ENCODE measurements around the gene CHD3. TPM values are rescaled to one million over a fixed set of nuclear protein-coding genes. Genes with fewer than 3 reads are reported as not detected.

Gene CHD3
- total and polyA plus RNA-seq, 4 experiments from 2014 or later: 0.84 to 287 (median 149) TPM

DNA sequence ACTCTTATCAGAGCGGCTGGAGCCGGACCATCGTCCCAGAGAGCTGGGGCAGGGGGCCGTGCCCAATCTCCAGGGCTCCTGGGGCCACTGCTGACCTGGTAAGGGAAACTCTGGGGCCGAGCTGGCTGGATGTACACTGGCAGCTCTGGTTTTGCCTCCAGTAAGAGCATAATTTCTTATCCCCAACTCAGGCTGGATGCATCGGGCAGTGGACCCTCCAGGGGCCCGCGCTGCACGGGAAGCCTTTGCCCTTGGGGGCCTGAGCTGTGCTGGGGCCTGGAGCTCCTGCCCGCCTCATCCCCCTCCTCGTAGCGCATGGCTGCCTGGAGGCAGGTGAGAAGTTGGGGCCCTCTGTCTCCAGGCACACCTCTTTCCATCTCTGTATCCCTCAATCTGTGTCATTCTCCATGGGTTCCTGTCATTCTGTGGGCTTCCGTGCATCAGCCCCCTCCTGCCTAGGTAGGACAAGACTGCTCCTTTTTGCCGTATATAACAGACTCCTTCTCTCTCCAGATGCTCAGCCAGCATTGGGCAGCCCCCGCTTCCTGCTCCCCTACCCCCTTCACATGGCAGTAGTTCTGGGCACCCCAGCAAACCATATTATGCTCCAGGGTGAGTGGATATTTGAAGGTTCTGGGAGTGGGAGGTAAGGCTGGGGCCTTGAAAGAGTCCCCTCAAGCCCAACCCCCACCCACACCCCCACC, 43.1 kb upstream of the CHD3 start:
- CTCF ChIA-PET (ENCODE audit: partially characterized antibody): interaction anchor here (1.2 to 2.0 kb wide), 6 partner anchors 11 to 144 kb away, joined by 3 to 16 read pairs (median 4); partner anchors contain the start of genes KDM6B and NAA38
- peaks cover 15 to 40% (median 28%) of the 10 kb centered on the region in 4 donors for H3K4me1 Mint-ChIP-seq
- Histone ChIP-seq H3K4me3 (ENCODE audit: low read length in 2 of 2) (peak overlapping the region in 1 of 2 donors; percentile 92), H3K9me3 (ENCODE audit: control insufficient read depth in 1 of 2, low read length in 2 of 2) (no peaks in the 10 kb centered on the region), H3K36me3 (ENCODE audit: insufficient read depth, low read length) (peaks cover 12% of the 10 kb centered on the region), H3K27me3 (ENCODE audit: insufficient read depth, low read length) (no peaks in the 10 kb centered on the region), H3K27ac (ENCODE audit: low read depth, low read length) (peak overlapping the region; percentile 99), H3K4me1 (ENCODE audit: insufficient read depth, low read length) (peaks cover 25% of the 10 kb centered on the region)
- intact Hi-C loops (cut with micrococcal nuclease): loop anchor here (10.0 kb wide), 1 partner anchor 611 kb away; the partner anchor contains the start of genes DVL2 and PHF23
- peaks cover 3 to 59% of the 10 kb centered on the region in 2 donors for H3K36me3 Mint-ChIP-seq
- peak overlapping the region; percentile 92 to 99 (median 97) for H3K4me3 Mint-ChIP-seq
- no peak for DNase-seq
- POLR2A ChIA-PET (ENCODE audit: partially characterized antibody): interaction anchor here (0.7 to 13.6 kb wide), 13 partner anchors 8 to 533 kb away, joined by 3 to 238 read pairs (median 3); partner anchors contain the start of genes ACAP1, CYB5D1, KDM6B and NAA38
- peaks cover 0 to 1% (median 0%) of the 10 kb centered on the region in 8 donors for H3K9me3 Mint-ChIP-seq
- peak overlapping the region; percentile 99 to 100 (median 100) for H3K27ac Mint-ChIP-seq
- peaks cover 0 to 3% of the 10 kb centered on the region in 2 donors for H3K27me3 Mint-ChIP-seq

DNA sequence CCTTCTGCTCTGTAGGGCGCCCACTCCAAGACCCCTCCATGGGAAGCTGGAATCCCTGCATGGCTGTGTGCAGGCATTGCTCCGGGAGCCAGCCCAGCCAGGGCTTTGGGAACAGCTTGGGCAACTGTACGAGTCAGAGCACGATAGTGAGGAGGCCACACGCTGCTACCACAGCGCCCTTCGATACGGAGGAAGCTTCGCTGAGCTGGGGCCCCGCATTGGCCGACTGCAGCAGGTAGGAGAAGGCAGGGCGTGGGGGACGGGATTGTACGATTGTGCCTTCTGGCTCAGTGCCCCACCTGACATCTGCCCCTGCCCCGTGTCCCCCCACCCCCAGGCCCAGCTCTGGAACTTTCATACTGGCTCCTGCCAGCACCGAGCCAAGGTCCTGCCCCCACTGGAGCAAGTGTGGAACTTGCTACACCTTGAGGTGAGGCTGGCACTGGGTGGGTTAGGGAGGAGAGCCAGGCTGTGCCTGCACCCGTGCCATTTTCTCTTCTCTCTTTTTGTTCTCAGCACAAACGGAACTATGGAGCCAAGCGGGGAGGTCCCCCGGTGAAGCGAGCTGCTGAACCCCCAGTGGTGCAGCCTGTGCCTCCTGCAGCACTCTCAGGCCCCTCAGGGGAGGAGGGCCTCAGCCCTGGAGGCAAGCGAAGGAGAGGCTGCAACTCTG, 42.4 kb upstream of the CHD3 start:
- no peak overlapping the region for H3K27ac ChIP-seq (ENCODE audit: low read depth, low read length)
- no peaks in the 10 kb centered on the region for H3K27me3 ChIP-seq (ENCODE audit: insufficient read depth, low read length)
- peaks cover 12% of the 10 kb centered on the region for H3K36me3 ChIP-seq (ENCODE audit: insufficient read depth, low read length)
- intact Hi-C loops (cut with micrococcal nuclease): loop anchor here (10.0 kb wide), 1 partner anchor 611 kb away; the partner anchor contains the start of genes DVL2 and PHF23
- peaks cover 13 to 40% (median 26%) of the 10 kb centered on the region in 4 donors for H3K4me1 Mint-ChIP-seq
- peaks cover 0 to 1% (median 0%) of the 10 kb centered on the region in 8 donors for H3K9me3 Mint-ChIP-seq
- H3K27me3 Mint-ChIP-seq: peaks cover 0 to 3% of the 10 kb centered on the region in 2 donors
- H3K4me3 ChIP-seq (ENCODE audit: low read length in 2 of 2): no peak overlapping the region
- CTCF ChIA-PET (ENCODE audit: partially characterized antibody): interaction anchor here (1.3 to 2.0 kb wide), 3 partner anchors 12 to 21 kb away, joined by 5 to 16 read pairs (median 5); partner anchors contain the start of gene KDM6B
- POLR2A ChIA-PET (ENCODE audit: partially characterized antibody): interaction anchor here (1.4 to 13.6 kb wide), 4 partner anchors 10 to 159 kb away, joined by 6 to 238 read pairs (median 28); partner anchors contain the start of genes CYB5D1, KDM6B, NAA38 and RNF227
- peaks cover 3 to 58% of the 10 kb centered on the region in 2 donors for H3K36me3 Mint-ChIP-seq
- H3K4me1 ChIP-seq (ENCODE audit: insufficient read depth, low read length): peaks cover 24% of the 10 kb centered on the region
- H3K4me3 Mint-ChIP-seq: peak overlapping the region in 1 of 8 donors; percentile 62
- peak overlapping the region in 6 of 7 donors; percentile 29 to 100 (median 85) for H3K27ac Mint-ChIP-seq
- no peaks in the 10 kb centered on the region for H3K9me3 ChIP-seq (ENCODE audit: control insufficient read depth in 1 of 2, low read length in 2 of 2)
- DNase-seq: peak in 1 of 5 donors; percentile 43

DNA sequence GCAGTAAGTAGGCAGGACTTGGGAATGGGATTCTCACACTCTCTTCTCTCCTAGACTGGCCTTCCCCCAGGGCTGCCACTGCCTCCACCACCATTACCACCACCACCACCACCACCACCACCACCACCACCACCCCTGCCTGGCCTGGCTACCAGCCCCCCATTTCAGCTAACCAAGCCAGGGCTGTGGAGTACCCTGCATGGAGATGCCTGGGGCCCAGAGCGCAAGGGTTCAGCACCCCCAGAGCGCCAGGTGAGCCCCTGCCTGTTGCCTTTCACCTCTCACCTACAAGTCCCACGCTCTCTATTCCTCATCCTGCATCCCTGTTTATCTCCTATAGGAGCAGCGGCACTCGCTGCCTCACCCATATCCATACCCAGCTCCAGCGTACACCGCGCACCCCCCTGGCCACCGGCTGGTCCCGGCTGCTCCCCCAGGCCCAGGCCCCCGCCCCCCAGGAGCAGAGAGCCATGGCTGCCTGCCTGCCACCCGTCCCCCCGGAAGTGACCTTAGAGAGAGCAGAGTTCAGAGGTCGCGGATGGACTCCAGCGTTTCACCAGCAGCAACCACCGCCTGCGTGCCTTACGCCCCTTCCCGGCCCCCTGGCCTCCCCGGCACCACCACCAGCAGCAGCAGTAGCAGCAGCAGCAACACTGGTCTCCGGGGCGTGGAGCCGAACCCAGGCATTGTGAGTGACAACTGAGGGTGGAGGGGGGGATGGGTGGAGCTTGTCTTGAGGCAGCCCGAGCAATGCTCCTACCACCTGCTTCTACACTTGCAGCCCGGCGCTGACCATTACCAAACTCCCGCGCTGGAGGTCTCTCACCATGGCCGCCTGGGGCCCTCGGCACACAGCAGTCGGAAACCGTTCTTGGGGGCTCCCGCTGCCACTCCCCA, 41.6 kb upstream of the CHD3 start:
- H3K4me1 Mint-ChIP-seq: peaks cover 17 to 44% (median 28%) of the 10 kb centered on the region in 4 donors
- H3K27me3 Mint-ChIP-seq: peaks cover 0 to 3% of the 10 kb centered on the region in 2 donors
- no peaks in the 10 kb centered on the region for H3K9me3 Mint-ChIP-seq
- peaks cover 3 to 60% of the 10 kb centered on the region in 2 donors for H3K36me3 Mint-ChIP-seq
- Histone ChIP-seq H3K27ac (ENCODE audit: low read depth, low read length) (no peak overlapping the region), H3K4me3 (ENCODE audit: low read length in 2 of 2) (no peak overlapping the region), H3K9me3 (ENCODE audit: control insufficient read depth in 1 of 2, low read length in 2 of 2) (no peaks in the 10 kb centered on the region), H3K4me1 (ENCODE audit: insufficient read depth, low read length) (peaks cover 27% of the 10 kb centered on the region), H3K36me3 (ENCODE audit: insufficient read depth, low read length) (peaks cover 12% of the 10 kb centered on the region), H3K27me3 (ENCODE audit: insufficient read depth, low read length) (no peaks in the 10 kb centered on the region)
- DNase-seq: peak in 1 of 5 donors; percentile 49
- intact Hi-C loops (cut with micrococcal nuclease): loop anchor here (10.0 kb wide), 1 partner anchor 612 kb away; the partner anchor contains the start of genes DVL2 and PHF23
- peak overlapping the region in 1 of 8 donors; percentile 62 for H3K4me3 Mint-ChIP-seq
- ChIA-PET CTCF (ENCODE audit: partially characterized antibody) (interaction anchor here (0.7 to 6.1 kb wide), 2 partner anchors 12 to 143 kb away, joined by 3 to 65 read pairs; partner anchors contain the start of gene KDM6B), POLR2A (ENCODE audit: partially characterized antibody) (interaction anchor here (3.9 to 13.6 kb wide), 2 partner anchors 9 to 12 kb away, joined by 43 to 238 read pairs; partner anchors contain the start of genes CYB5D1, KDM6B, NAA38 and TMEM88)
- H3K27ac Mint-ChIP-seq: peak overlapping the region in 3 of 7 donors; percentile 17 to 100 (median 81)

DNA sequence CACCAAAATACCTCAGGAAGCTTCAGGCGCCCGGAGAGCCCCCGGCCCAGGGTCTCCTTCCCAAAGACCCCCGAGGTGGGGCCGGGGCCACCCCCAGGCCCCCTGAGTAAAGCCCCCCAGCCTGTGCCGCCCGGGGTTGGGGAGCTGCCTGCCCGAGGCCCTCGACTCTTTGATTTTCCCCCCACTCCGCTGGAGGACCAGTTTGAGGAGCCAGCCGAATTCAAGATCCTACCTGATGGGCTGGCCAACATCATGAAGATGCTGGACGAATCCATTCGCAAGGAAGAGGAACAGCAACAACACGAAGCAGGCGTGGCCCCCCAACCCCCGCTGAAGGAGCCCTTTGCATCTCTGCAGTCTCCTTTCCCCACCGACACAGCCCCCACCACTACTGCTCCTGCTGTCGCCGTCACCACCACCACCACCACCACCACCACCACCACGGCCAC, 40.4 kb upstream of the CHD3 start:
- POLR2A ChIA-PET (ENCODE audit: partially characterized antibody): interaction anchor here (0.9 to 13.6 kb wide), 3 partner anchors 8 to 283 kb away, joined by 3 to 238 read pairs (median 43); partner anchors contain the start of genes CYB5D1, KDM6B, NAA38 and TMEM88
- peak in 1 of 5 donors; percentile 37 for DNase-seq

DNA sequence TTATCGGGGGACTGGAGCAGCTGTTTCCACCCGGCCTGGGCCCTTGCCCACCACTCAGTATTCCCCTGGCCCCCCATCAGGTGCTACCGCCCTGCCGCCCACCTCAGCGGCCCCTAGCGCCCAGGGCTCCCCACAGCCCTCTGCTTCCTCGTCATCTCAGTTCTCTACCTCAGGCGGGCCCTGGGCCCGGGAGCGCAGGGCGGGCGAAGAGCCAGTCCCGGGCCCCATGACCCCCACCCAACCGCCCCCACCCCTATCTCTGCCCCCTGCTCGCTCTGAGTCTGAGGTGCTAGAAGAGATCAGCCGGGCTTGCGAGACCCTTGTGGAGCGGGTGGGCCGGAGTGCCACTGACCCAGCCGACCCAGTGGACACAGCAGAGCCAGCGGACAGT, 39.9 kb upstream of the CHD3 start:
- Mint-ChIP-seq H3K4me3 (no peak overlapping the region), H3K27me3 (peaks cover 0 to under 1% of the 10 kb centered on the region in 2 donors), H3K27ac (peak overlapping the region in 2 of 7 donors; percentile 25 to 94), H3K9me3 (no peaks in the 10 kb centered on the region), H3K4me1 (peaks cover 17 to 38% (median 20%) of the 10 kb centered on the region in 4 donors), H3K36me3 (peaks cover 3 to 46% of the 10 kb centered on the region in 2 donors)
- DNase-seq: no peak
- no peaks in the 10 kb centered on the region for H3K9me3 ChIP-seq (ENCODE audit: control insufficient read depth in 1 of 2, low read length in 2 of 2)
- intact Hi-C loops (cut with micrococcal nuclease): loop anchor here (10.0 kb wide), 1 partner anchor 614 kb away; the partner anchor contains the start of genes DVL2 and PHF23
- no peak overlapping the region for H3K27ac ChIP-seq (ENCODE audit: low read depth, low read length)
- H3K27me3 ChIP-seq (ENCODE audit: insufficient read depth, low read length): no peaks in the 10 kb centered on the region
- ChIA-PET CTCF (ENCODE audit: partially characterized antibody) (interaction anchor here (6.1 kb wide), 1 partner anchor 14 kb away, joined by 65 read pairs; the partner anchor contains the start of gene KDM6B), POLR2A (ENCODE audit: partially characterized antibody) (interaction anchor here (2.0 to 13.6 kb wide), 2 partner anchors 14 to 141 kb away, joined by 7 to 238 read pairs; partner anchors contain the start of gene KDM6B)
- no peak overlapping the region for H3K4me3 ChIP-seq (ENCODE audit: low read length in 2 of 2)
- peaks cover 22% of the 10 kb centered on the region for H3K36me3 ChIP-seq (ENCODE audit: insufficient read depth, low read length)
- H3K4me1 ChIP-seq (ENCODE audit: insufficient read depth, low read length): peaks cover 27% of the 10 kb centered on the region

More for the DNA sequence above, 40.4 kb upstream of the CHD3 start:
- Histone ChIP-seq H3K36me3 (ENCODE audit: insufficient read depth, low read length) (peaks cover 22% of the 10 kb centered on the region), H3K4me1 (ENCODE audit: insufficient read depth, low read length) (peaks cover 27% of the 10 kb centered on the region), H3K27ac (ENCODE audit: low read depth, low read length) (no peak overlapping the region), H3K27me3 (ENCODE audit: insufficient read depth, low read length) (no peaks in the 10 kb centered on the region), H3K9me3 (ENCODE audit: control insufficient read depth in 1 of 2, low read length in 2 of 2) (no peaks in the 10 kb centered on the region), H3K4me3 (ENCODE audit: low read length in 2 of 2) (no peak overlapping the region)
- Mint-ChIP-seq H3K27me3 (peaks cover 0 to 3% of the 10 kb centered on the region in 2 donors), H3K4me1 (peaks cover 17 to 40% (median 23%) of the 10 kb centered on the region in 4 donors), H3K4me3 (peak overlapping the region in 1 of 8 donors; percentile 63), H3K9me3 (no peaks in the 10 kb centered on the region), H3K27ac (peak overlapping the region in 4 of 7 donors; percentile 41 to 87 (median 69)), H3K36me3 (peaks cover 3 to 51% of the 10 kb centered on the region in 2 donors)
- CTCF ChIA-PET (ENCODE audit: partially characterized antibody): interaction anchor here (0.7 to 6.1 kb wide), 2 partner anchors 13 to 142 kb away, joined by 3 to 65 read pairs; partner anchors contain the start of gene KDM6B
- intact Hi-C loops (cut with micrococcal nuclease): loop anchor here (10.0 kb wide), 1 partner anchor 613 kb away; the partner anchor contains the start of genes DVL2 and PHF23
